Frontal cortex (tissue), 4 donors: ENCODE measurements around the gene ITGA8. TPM values are rescaled to one million over a fixed set of nuclear protein-coding genes. Genes with fewer than 3 reads are reported as not detected.
"Not testable (repeated sequence)": the region's sequence is repeated elsewhere in the genome, so short reads cannot be mapped to it uniquely, and the experiment has no call there.

Experiments used
- DNase-seq, 2 donors: peaks; one replicate each; pipeline ENCODE4 v3.0.0; 2012; ENCODE audit warnings: low spot score in 2 of 2
- FAIRE-seq: peaks from 2 replicates; lab custom pipeline; 2012; peaks lifted over from hg19 to GRCh38; lab: Jason Lieb, UNC
- total RNA-seq: library from RNA; depleted of rRNA; stranded (reverse); fragments of >200 nt; gene quantifications from one replicate; pipeline ENCODE4 v1.2.3, GENCODE V29; 2014
- donor health status: control.
- donor health status: control.
- donor health status: control.

The ITGA8 gene
- total RNA-seq, 1 donor from 2014 or later: 3.7 TPM

GRCh38 chr10:15483215-15484075, 236.3 kb downstream of the ITGA8 start:
- FAIRE-seq (no peak), DNase-seq (no peak)

GRCh38 chr10:15482156-15482555, 237.6 kb downstream of the ITGA8 start:
- DNase-seq (no peak), FAIRE-seq (no peak)

DNA sequence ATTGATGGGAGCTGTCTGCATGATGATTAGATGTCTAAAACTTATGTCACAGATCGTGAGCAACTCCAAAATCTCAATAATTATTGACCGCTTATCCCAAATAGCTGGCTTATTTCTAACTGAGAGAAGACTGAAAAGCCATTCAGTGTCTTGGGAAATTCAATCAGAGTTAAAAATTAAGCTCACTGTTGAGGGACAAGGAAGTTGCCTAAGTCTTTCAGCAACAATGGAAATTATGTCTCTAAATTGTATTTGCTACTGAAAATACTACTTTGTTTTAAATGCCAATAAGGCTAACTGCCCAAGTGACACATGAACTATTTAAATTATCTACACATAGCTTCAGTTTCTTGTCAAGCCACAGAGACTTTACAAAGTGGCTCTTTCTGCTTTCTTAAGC, 240.8 kb downstream of the ITGA8 start:
- DNase-seq (no peak), FAIRE-seq (no peak)

- FAIRE-seq (no peak), DNase-seq (no peak)
Observed at GRCh38 chr10:15478429-15478828, 241.3 kb downstream of the ITGA8 start.

DNA sequence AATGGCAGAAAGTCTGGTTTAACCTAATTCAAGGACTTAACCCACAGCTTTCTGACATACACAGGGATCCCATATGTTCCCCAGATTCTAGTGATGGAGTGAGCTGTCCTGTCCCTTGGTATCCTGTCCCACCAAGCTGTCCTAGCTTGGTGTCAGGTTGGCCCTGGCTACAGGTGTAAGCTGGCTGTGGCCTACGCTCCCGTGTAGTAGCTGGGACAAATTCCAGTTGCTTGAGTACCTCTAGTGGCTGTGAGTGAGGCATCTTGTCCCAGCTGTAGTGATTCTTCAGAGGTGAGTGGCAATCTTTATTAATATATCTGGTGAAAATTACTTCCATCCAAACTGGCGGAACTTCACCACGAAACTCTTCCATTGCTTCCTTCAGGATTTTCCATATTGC, 243.4 kb downstream of the ITGA8 start:
- FAIRE-seq (no peak), DNase-seq (no peak)

- not testable (repeated sequence) for DNase-seq, FAIRE-seq
Observed at GRCh38 chr10:15475439-15475838, 244.3 kb downstream of the ITGA8 start.

GRCh38 chr10:15474671-15475070, 245.1 kb downstream of the ITGA8 start:
- DNase-seq (no peak), FAIRE-seq (no peak)

DNA sequence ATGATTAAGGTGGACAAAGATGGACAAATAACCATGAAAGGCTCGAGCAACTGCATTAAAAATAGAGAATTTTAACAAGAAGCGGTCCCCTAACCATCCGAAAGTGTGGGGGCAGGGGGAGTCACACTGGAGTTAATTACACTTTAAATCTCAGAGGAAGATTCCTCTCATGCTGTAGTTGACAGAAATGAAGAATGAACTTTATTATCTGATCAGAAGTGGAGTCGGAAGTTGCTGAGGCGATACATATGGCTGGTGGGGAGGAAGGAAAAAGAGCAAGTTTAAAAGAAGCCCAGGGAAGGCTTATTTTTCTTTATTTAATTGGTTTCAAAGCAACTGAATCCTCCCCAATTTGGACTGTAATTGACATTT, 246.3 kb downstream of the ITGA8 start:
- no peak for DNase-seq

GRCh38 chr10:15472431-15473395, 247.0 kb downstream of the ITGA8 start:
- DNase-seq (no peak), FAIRE-seq (no peak)

More for the DNA sequence above, 246.3 kb downstream of the ITGA8 start:
- FAIRE-seq: no peak

- FAIRE-seq: no peak
- DNase-seq: no peak
Observed at GRCh38 chr10:15472008-15472407, 247.7 kb downstream of the ITGA8 start.

- FAIRE-seq (no peak), DNase-seq (no peak)
Observed at GRCh38 chr10:15469111-15469510, 250.6 kb downstream of the ITGA8 start.

GRCh38 chr10:15464381-15464780, 255.3 kb downstream of the ITGA8 start:
- DNase-seq (no peak), FAIRE-seq (no peak)

Other genes starting within 250 kb of the ITGA8 start
- gene MINDY3, start 140.6 kb upstream of the ITGA8 start, total RNA-seq: 136 TPM